Measurements from ENCODE around the gene CCDC175.

CCDC175 gene

GRCh38 chr14:59529189-59529588, 47.4 kb downstream of the CCDC175 start:
- Histone ChIP-seq H3K9me3 (ENCODE audit: low read length) (no peaks in the 10 kb centered on the region), H3K9ac (ENCODE audit: low read length) (no peak overlapping the region), H2AFZ (ENCODE audit: low read length) (no peak overlapping the region), H3K4me2 (ENCODE audit: low read length) (no peak overlapping the region), H3K4me3 (ENCODE audit: low read depth, low read length, poor library complexity, severe bottlenecking) (no peak overlapping the region), H3K4me1 (ENCODE audit: insufficient read depth, low read length, severe bottlenecking) (no peaks in the 10 kb centered on the region), H3K27ac (ENCODE audit: low read depth, low read length, poor library complexity, severe bottlenecking) (no peak overlapping the region), H3K27me3 (ENCODE audit: insufficient read depth, low read length) (no peaks in the 10 kb centered on the region), H3K36me3 (ENCODE audit: insufficient read depth, low read length) (no peaks in the 10 kb centered on the region), H3F3A (ENCODE audit: insufficient read depth, low read length) (no peaks in the 10 kb centered on the region), H3K9me2 (ENCODE audit: low read depth, low read length) (no peaks in the 10 kb centered on the region), H3K79me2 (ENCODE audit: insufficient read depth, low read length) (no peaks in the 10 kb centered on the region), H4K20me1 (ENCODE audit: insufficient read depth, low read length) (no peaks in the 10 kb centered on the region)
- no peak for TF ChIP-seq EZH2 (IDR thresholded peaks at IDR 0.05; ENCODE audit: borderline replicate concordance, low read length)
- TF ChIP-seq, protein P1, sequence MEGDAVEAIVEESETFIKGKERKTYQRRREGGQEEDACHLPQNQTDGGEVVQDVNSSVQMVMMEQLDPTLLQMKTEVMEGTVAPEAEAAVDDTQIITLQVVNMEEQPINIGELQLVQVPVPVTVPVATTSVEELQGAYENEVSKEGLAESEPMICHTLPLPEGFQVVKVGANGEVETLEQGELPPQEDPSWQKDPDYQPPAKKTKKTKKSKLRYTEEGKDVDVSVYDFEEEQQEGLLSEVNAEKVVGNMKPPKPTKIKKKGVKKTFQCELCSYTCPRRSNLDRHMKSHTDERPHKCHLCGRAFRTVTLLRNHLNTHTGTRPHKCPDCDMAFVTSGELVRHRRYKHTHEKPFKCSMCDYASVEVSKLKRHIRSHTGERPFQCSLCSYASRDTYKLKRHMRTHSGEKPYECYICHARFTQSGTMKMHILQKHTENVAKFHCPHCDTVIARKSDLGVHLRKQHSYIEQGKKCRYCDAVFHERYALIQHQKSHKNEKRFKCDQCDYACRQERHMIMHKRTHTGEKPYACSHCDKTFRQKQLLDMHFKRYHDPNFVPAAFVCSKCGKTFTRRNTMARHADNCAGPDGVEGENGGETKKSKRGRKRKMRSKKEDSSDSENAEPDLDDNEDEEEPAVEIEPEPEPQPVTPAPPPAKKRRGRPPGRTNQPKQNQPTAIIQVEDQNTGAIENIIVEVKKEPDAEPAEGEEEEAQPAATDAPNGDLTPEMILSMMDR (IDR thresholded peaks at IDR 0.05; ENCODE audit: low read length) = no peak

DNA sequence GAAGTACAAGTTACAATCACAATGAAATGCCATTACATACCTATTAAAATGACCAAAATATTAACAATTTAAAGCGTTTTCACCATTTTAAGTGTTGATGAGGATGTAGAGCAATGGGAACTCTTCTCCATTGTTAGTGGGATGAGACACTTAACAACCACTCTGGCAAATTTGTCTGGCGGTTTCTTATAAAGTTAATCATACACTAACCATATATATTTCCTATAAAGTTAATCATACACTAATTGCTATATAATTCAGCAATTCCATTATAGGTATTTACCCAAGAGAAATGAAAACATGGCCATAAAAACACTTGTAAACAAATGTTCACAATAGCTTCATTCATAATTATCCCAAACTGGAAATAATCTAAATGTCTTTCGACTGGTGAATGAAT, 56.4 kb downstream of the CCDC175 start:
- H3F3A ChIP-seq (ENCODE audit: insufficient read depth, low read length) = no peaks in the 10 kb centered on the region
- H4K20me1 ChIP-seq (ENCODE audit: insufficient read depth, low read length) = no peaks in the 10 kb centered on the region
- no peak for TF ChIP-seq EZH2 (IDR thresholded peaks at IDR 0.05; ENCODE audit: borderline replicate concordance, low read length)
- TF ChIP-seq, protein P1 (IDR thresholded peaks at IDR 0.05; ENCODE audit: low read length) = no peak
- H3K4me3 ChIP-seq (ENCODE audit: low read depth, low read length, poor library complexity, severe bottlenecking) = no peak overlapping the region
- H3K4me1 ChIP-seq (ENCODE audit: insufficient read depth, low read length, severe bottlenecking) = no peaks in the 10 kb centered on the region
- H3K9me2 ChIP-seq (ENCODE audit: low read depth, low read length) = no peaks in the 10 kb centered on the region
- H3K79me2 ChIP-seq (ENCODE audit: insufficient read depth, low read length) = no peaks in the 10 kb centered on the region
- H3K9me3 ChIP-seq (ENCODE audit: low read length) = no peaks in the 10 kb centered on the region
- H3K9ac ChIP-seq (ENCODE audit: low read length) = no peak overlapping the region
- H3K27me3 ChIP-seq (ENCODE audit: insufficient read depth, low read length) = no peaks in the 10 kb centered on the region
- no peaks in the 10 kb centered on the region for H3K36me3 ChIP-seq (ENCODE audit: insufficient read depth, low read length)
- H2AFZ ChIP-seq (ENCODE audit: low read length) = no peak overlapping the region
- no peak overlapping the region for H3K27ac ChIP-seq (ENCODE audit: low read depth, low read length, poor library complexity, severe bottlenecking)
- no peak overlapping the region for H3K4me2 ChIP-seq (ENCODE audit: low read length)

GRCh38 chr14:59511916-59512575, 64.6 kb downstream of the CCDC175 start:
- H3K79me2 ChIP-seq (ENCODE audit: insufficient read depth, low read length) = no peaks in the 10 kb centered on the region
- no peaks in the 10 kb centered on the region for H3K36me3 ChIP-seq (ENCODE audit: insufficient read depth, low read length)
- no peaks in the 10 kb centered on the region for H3K9me2 ChIP-seq (ENCODE audit: low read depth, low read length)
- TF ChIP-seq, protein P1 (IDR thresholded peaks at IDR 0.05; ENCODE audit: low read length) = peak; percentile 82
- no peak for TF ChIP-seq EZH2 (IDR thresholded peaks at IDR 0.05; ENCODE audit: borderline replicate concordance, low read length)
- H3K9ac ChIP-seq (ENCODE audit: low read length) = no peak overlapping the region
- no peaks in the 10 kb centered on the region for H3K4me1 ChIP-seq (ENCODE audit: insufficient read depth, low read length, severe bottlenecking)
- H3K27ac ChIP-seq (ENCODE audit: low read depth, low read length, poor library complexity, severe bottlenecking) = no peak overlapping the region
- H2AFZ ChIP-seq (ENCODE audit: low read length) = no peak overlapping the region
- no peaks in the 10 kb centered on the region for H3F3A ChIP-seq (ENCODE audit: insufficient read depth, low read length)
- H3K4me2 ChIP-seq (ENCODE audit: low read length) = no peak overlapping the region
- H3K9me3 ChIP-seq (ENCODE audit: low read length) = no peaks in the 10 kb centered on the region
- H3K4me3 ChIP-seq (ENCODE audit: low read depth, low read length, poor library complexity, severe bottlenecking) = no peak overlapping the region
- H3K27me3 ChIP-seq (ENCODE audit: insufficient read depth, low read length) = no peaks in the 10 kb centered on the region
- H4K20me1 ChIP-seq (ENCODE audit: insufficient read depth, low read length) = no peaks in the 10 kb centered on the region
